NCI-H2227 (cell line): ENCODE measurements around the gene CRAMP1.
"Not testable (repeated sequence)": the region's sequence is repeated elsewhere in the genome, so short reads cannot be mapped to it uniquely, and the experiment has no call there.

Experiments used
- DNase-seq: peaks from one replicate; lab custom pipeline; 2025; ENCODE audit not compliant: unreplicated experiment; lab: John Stamatoyannopoulos, UW

CRAMP1 gene

GRCh38 chr16:1612320-1613111 lies at the start of gene CRAMP1:
Gene CRAMP1 (plus strand): TSS chr16:1612360. CDS start chr16:1614640, 2,280 bp downstream.
- DNase-seq, result peak; percentile 34

DNA sequence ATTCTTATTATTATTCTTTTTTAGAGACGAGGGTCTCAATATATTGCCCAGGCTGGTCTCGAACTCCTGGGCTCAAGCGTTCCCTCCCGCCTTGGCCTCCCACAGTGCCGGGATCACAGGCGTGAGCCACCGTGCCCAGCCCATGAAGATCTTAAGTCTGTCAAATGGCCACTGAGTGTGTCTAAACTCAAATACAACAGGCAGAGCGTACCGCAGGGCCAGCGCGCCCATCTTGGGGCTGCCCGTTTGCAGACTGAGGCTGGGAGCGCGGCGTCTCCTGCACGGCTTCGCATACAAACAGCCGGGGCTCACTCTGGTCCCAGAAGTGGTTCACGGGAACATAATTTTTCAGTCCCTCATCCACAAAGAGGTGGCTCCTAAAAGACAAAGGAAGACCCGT lies 48.4 kb upstream of the CRAMP1 start:
- no peak for DNase-seq

GRCh38 chr16:1564325-1564724 lies 47.8 kb upstream of the CRAMP1 start:
- DNase-seq, result no peak

- no peak for DNase-seq
These were observed 46.9 kb upstream of the CRAMP1 start for GRCh38 chr16:1565083-1565805.

DNA sequence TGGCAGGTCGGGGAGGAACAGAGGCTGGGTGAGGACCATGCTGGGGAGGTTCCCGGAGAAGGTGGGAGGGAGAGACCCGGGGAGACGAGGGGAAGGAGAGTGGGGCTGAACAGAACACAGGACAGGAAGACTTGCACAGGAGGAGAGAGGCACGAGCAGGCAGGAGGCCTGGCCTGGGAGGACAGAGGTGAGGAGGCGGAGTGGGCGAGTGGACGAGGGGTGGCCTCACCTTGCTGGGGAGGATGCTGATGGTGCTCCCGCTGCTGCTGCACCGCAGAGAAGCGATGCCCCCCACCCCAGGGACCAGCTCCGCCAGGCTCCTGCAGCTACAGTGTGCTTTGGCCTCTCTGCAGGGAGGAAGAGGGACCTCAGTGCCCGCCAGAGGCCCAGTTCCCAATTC lies 44.2 kb upstream of the CRAMP1 start:
- no peak for DNase-seq

DNA sequence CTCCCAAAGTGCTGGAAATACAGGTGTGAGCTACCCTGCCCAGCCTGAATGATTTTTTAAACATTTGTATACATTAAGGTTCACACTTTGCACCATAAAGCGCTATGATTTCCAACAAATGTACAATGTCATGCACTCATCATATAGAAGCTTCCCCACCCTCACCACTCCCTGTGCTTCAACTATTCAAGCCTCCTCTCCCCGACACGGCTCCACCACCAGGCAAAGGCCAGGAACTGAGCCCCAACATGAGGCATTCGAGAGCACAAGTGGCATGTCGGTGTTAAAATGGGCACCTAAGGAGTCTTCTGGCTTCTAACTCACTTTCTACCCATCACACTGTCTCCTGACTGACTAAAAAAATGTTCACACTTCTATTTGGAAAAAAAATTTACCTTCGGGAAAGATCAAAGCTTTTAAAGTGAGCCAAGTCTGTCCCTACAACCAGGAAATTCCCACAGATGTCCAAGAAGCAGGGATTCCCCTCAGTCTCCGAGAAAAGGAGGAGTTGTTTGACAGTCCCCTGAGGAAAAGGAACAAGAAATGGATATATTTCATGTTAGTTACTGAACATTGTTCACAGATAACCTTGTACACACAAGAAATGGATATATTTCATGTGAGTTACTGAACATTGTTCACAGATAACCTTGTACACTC lies 41.0 kb upstream of the CRAMP1 start:
- no peak for DNase-seq

- no peak for DNase-seq
These were observed 39.5 kb upstream of the CRAMP1 start for GRCh38 chr16:1572673-1573072.

DNA sequence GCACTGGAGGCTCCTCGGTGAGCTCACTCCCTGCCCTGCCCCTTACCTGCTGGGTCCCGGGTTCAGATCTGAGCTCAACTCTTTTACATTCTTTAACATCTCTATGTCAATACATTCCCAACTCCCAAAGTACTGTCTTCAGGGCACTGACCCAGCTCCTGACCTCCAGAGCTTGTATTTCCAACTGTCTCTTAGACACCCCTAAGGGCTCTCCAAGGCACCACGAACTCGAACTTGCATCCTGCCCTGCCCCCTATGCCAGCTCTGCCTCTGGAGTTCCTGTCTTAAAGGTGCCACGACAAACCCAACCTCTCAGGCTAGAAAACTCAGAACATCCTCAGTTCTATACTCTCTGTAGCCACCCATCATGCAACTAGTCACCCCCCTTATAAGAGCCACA lies 38.9 kb upstream of the CRAMP1 start:
- no peak for DNase-seq

- DNase-seq, result no peak
These were observed 36.6 kb upstream of the CRAMP1 start for GRCh38 chr16:1575578-1575977.

- DNase-seq, result no peak
These were observed 32.9 kb upstream of the CRAMP1 start for GRCh38 chr16:1579214-1579613.

DNA sequence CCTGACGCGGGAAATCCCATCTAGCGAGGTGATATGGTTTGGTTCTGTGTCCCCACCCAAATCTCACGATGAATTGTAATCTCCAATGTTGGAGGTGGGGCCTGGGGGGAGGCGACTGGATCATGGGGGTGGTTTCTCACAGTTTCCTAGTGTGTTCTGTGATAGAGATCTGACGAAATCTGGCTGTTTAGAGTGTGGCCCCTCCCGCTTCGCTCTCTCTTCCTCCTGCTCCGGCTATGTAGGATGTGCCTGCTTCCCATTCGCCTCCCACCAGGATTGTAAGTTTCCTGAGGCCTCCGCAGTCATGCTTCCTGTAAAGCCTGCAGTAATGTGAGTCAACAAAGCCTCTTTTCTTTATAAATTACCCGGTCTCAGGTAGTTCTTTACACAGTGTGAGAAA lies 31.9 kb upstream of the CRAMP1 start:
- DNase-seq, result no peak

- no peak for DNase-seq
These were observed 31.2 kb upstream of the CRAMP1 start for GRCh38 chr16:1580956-1581355.

- DNase-seq, result no peak
These were observed 30.4 kb upstream of the CRAMP1 start for GRCh38 chr16:1581804-1582203.

- DNase-seq, result no peak
These were observed 29.0 kb upstream of the CRAMP1 start for GRCh38 chr16:1583180-1583579.

- no peak for DNase-seq
These were observed 27.2 kb upstream of the CRAMP1 start for GRCh38 chr16:1584926-1585484.

- DNase-seq, result no peak
These were observed 21.8 kb upstream of the CRAMP1 start for GRCh38 chr16:1590366-1590765.

GRCh38 chr16:1590930-1591705 lies 21.0 kb upstream of the CRAMP1 start:
- DNase-seq, result no peak

- no peak for DNase-seq
These were observed 19.7 kb upstream of the CRAMP1 start for GRCh38 chr16:1592446-1592845.

DNA sequence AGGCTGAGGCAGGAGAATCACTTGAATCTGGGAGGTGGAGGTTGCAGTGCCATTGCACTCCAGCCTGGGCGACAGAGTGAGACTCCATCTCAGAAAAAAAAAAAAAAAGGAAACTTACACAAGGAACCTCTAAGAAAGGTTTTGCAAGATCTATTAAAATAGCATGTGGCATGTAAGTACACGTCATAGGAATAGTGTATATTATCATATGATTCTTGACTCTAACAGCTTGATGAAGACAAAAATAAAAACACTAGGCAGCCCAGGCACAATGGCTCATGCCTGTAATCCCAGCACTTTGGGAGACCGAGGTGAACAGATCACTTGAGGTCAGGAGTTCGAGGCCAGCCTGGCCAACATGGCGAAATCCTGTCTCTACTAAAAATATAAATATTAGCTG lies 16.6 kb upstream of the CRAMP1 start:
- not testable (repeated sequence) for DNase-seq

GRCh38 chr16:1596516-1596915 lies 15.6 kb upstream of the CRAMP1 start:
- DNase-seq, result no peak

GRCh38 chr16:1597154-1597553 lies 15.0 kb upstream of the CRAMP1 start:
- DNase-seq, result no peak
